Lower leg skin (tissue), 3 donors: ENCODE data around the gene MTA1.

Experiments used
- CTCF ChIP-seq, 3 donors: fragments of 450-650 bp; IDR thresholded peaks; one replicate each; pipeline ENCODE4 v1.5.1; 2016; ENCODE audit warnings: antibody characterized with exemption in 3 of 3, mild to moderate bottlenecking in 3 of 3, moderate library complexity in 2 of 3
- POLR2A ChIP-seq, 2 donors: fragments of 450-650 bp; IDR thresholded peaks; one replicate each; pipeline ENCODE4 v1.6.1; 2016 to 2017; ENCODE audit warnings: antibody characterized with exemption in 2 of 2, mild to moderate bottlenecking in 1 of 2, moderate library complexity in 1 of 2

- TF ChIP-seq POLR2A (IDR thresholded peaks at IDR 0.05) (no peak), CTCF (IDR thresholded peaks at IDR 0.05) (no peak)
Observed at GRCh38 chr14:105439710-105440553, 20.3 kb downstream of the MTA1 start.
